Lower leg skin (tissue), 3 donors: ENCODE results near the gene FDXR.

Experiments
- POLR2A ChIP-seq, 2 donors: fragments of 450-650 bp; IDR thresholded peaks; one replicate each; pipeline ENCODE4 v1.6.1; 2016 to 2017; ENCODE audit warnings: antibody characterized with exemption in 2 of 2, mild to moderate bottlenecking in 1 of 2, moderate library complexity in 1 of 2
- TF ChIP-seq, protein P1 (sequence below), 3 donors: fragments of 450-650 bp; IDR thresholded peaks; one replicate each; pipeline ENCODE4 v1.5.1; 2016; ENCODE audit warnings: antibody characterized with exemption in 3 of 3, mild to moderate bottlenecking in 3 of 3, moderate library complexity in 2 of 3

DNA sequence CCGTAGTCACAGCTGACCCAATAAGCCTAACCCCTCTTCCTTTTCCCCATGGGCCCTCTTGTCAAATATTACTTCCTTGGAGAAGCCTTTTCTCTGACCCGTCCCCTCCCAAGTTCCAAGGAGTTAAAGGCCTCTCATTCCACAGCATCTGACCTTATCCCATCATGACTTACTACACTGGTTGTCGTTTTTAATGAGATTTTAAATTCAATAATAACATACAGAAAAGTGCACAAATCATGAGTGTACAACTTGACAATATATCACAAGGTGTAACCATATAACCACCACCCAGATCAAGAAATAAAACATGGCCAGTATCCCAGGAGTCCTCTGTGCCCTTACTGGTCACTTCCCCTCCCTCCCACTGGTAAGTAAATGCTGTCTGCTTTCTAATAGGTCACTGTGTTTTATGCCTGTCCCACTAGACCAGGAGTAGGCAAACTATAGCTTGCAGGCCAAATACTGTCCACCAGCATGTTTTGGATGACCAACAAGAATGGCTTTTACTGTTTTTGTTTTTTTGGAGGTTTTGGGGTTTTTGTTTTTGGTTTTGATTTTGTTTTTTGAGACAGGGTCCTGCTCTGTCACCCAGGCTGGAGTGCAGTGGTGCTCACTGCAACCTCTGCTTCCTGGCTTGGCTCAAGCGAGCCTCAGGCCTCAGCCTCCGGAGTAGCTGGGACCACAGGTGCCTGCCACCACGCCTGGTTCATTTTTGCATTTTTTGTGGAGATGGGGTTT, 1.2 kb upstream of the FDXR start:
- TF ChIP-seq, protein P1, sequence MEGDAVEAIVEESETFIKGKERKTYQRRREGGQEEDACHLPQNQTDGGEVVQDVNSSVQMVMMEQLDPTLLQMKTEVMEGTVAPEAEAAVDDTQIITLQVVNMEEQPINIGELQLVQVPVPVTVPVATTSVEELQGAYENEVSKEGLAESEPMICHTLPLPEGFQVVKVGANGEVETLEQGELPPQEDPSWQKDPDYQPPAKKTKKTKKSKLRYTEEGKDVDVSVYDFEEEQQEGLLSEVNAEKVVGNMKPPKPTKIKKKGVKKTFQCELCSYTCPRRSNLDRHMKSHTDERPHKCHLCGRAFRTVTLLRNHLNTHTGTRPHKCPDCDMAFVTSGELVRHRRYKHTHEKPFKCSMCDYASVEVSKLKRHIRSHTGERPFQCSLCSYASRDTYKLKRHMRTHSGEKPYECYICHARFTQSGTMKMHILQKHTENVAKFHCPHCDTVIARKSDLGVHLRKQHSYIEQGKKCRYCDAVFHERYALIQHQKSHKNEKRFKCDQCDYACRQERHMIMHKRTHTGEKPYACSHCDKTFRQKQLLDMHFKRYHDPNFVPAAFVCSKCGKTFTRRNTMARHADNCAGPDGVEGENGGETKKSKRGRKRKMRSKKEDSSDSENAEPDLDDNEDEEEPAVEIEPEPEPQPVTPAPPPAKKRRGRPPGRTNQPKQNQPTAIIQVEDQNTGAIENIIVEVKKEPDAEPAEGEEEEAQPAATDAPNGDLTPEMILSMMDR (IDR thresholded peaks at IDR 0.05) = no peak
- TF ChIP-seq POLR2A (IDR thresholded peaks at IDR 0.05) = no peak
